ENCODE measurements around the gene FHIT. TPM values are rescaled to one million over a fixed set of nuclear protein-coding genes. Genes with fewer than 3 reads are reported as not detected.

The FHIT gene
- total RNA-seq, 1 donor from 2014 or later: 11.7 TPM

DNA sequence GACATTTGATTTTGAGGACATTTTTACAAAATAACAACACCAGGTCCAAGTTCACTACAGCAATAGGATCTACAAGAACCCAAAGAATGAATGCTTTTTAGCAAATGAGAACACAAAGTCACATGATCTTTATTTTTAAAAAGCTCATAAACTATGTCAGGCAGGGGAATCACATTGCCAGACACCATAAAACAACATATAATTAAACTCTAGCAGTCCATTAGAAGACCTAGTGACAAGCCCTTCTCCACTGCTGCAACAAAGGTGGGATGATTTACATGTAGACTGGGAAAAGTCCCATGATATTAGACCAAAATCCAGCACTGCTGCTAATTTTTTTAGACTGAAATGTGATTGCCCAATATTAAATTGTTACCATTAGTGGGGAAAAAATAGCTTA is 92.6 kb downstream of the FHIT start:
- Mint-ChIP-seq H3K4me3 (no peak overlapping the region), H3K27me3 (no peaks in the 10 kb centered on the region), H3K9me3 (no peaks in the 10 kb centered on the region), H3K4me1 (ENCODE audit: unreplicated experiment) (peaks cover 14% of the 10 kb centered on the region), H3K27ac (no peak overlapping the region), H3K36me3 (no peaks in the 10 kb centered on the region)
- DNase-seq (ENCODE audit: extremely low spot score, unreplicated experiment): no peak
- no peak for TF ChIP-seq CTCF (conservative IDR thresholded peaks at IDR 0.05)

GRCh38 chr3:61158216-61158615 is 93.0 kb downstream of the FHIT start:
- peaks cover 14% of the 10 kb centered on the region for H3K4me1 Mint-ChIP-seq (ENCODE audit: unreplicated experiment)
- H3K9me3 Mint-ChIP-seq: no peaks in the 10 kb centered on the region
- no peaks in the 10 kb centered on the region for H3K27me3 Mint-ChIP-seq
- H3K4me3 Mint-ChIP-seq: no peak overlapping the region
- no peak for TF ChIP-seq CTCF (conservative IDR thresholded peaks at IDR 0.05)
- H3K27ac Mint-ChIP-seq: no peak overlapping the region
- no peaks in the 10 kb centered on the region for H3K36me3 Mint-ChIP-seq
- DNase-seq (ENCODE audit: extremely low spot score, unreplicated experiment): no peak

DNA sequence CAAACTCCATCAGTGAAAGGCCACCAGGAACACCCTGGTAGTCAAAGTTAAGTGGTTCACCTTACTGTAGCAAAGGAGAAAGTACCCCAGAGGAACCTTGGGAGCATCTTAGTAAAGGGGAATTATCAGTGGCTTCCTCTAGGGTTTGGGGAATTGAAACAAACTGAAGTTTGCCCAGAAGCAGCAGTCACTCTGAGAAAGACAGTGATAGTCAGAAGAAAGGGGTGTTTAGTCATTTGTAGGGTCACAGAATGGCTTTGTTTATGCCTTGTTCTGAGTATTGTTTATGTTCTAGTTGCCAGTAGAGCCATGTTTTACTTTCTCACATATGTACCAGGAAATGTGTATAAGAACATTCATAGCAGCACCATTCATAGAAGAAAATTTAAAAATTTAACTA is 93.8 kb downstream of the FHIT start:
- Mint-ChIP-seq H3K36me3 (no peaks in the 10 kb centered on the region), H3K4me1 (ENCODE audit: unreplicated experiment) (peaks cover 14% of the 10 kb centered on the region), H3K9me3 (no peaks in the 10 kb centered on the region), H3K27me3 (no peaks in the 10 kb centered on the region), H3K4me3 (no peak overlapping the region), H3K27ac (no peak overlapping the region)
- TF ChIP-seq CTCF (conservative IDR thresholded peaks at IDR 0.05): no peak
- no peak for DNase-seq (ENCODE audit: extremely low spot score, unreplicated experiment)

- TF ChIP-seq CTCF (conservative IDR thresholded peaks at IDR 0.05): no peak
- DNase-seq (ENCODE audit: extremely low spot score, unreplicated experiment): no peak
- Mint-ChIP-seq H3K4me1 (ENCODE audit: unreplicated experiment) (peaks cover 14% of the 10 kb centered on the region), H3K27ac (no peak overlapping the region), H3K4me3 (no peak overlapping the region), H3K9me3 (no peaks in the 10 kb centered on the region), H3K36me3 (no peaks in the 10 kb centered on the region), H3K27me3 (no peaks in the 10 kb centered on the region)
Measured at GRCh38 chr3:61155701-61156292, 95.5 kb downstream of the FHIT start.

DNA sequence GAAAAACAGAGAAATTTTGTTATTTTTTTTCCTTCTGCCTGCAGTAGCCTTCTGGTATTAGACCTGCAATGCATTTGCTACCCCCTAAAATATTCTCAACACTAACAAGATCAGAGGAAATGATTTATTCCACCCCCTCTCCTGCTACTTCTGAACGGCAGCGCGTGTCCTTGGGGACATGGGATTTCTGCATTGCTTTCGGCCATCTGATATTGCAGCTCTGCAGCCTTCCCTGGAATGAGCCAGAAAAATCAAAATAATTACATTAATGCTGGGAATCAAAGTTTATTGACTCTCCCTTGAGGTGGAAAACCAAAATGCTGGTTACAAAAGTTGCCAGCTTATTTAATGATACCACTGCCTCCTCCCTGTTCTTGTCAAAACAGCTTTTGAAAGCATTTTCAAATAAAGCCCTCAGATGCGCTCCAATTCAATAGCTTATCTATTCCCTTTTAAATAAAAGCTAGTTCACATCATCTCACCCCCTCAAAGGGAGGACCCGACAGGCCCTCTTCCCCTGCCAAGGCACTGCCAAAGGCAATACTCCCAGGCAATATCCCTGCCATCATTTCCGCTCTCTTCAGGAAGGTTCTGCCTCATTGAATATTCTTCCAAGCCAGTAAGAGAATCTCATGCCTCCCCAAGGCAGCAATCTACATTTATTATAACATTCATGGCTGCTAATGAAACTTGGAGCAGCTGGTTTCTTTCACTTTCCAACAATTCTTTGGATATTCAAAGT is 96.6 kb downstream of the FHIT start:
- no peak overlapping the region for H3K27ac Mint-ChIP-seq
- peaks cover 7% of the 10 kb centered on the region for H3K4me1 Mint-ChIP-seq (ENCODE audit: unreplicated experiment)
- H3K36me3 Mint-ChIP-seq: no peaks in the 10 kb centered on the region
- no peaks in the 10 kb centered on the region for H3K9me3 Mint-ChIP-seq
- DNase-seq (ENCODE audit: extremely low spot score, unreplicated experiment): no peak
- H3K4me3 Mint-ChIP-seq: no peak overlapping the region
- H3K27me3 Mint-ChIP-seq: no peaks in the 10 kb centered on the region
- no peak for TF ChIP-seq CTCF (conservative IDR thresholded peaks at IDR 0.05)
